ENCODE measurements around the gene LRRFIP2.
A peak's percentile ranks its signal among the peaks of the same experiment; 100 is the strongest.

Gene LRRFIP2

DNA sequence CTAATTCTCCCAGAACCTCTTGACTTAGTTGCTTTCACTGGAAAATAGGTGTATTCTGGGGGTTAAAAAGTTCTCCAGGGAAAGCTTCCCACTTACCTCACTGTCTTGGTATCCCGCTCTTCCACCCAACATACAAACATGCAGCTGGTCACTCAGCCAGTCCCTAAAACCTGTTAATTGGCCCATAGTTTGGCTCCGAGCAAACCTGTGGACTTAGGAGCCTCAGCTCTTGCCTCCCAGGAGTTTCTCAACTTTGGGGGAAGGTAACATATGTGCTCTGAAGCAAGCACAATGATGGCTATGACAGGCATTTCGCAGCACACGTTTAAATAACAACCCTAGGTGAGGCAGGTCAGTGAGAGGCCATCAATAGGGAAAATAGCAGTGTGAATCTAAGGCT lies 25.8 kb upstream of the LRRFIP2 start:
- Histone ChIP-seq H4K8ac (ENCODE audit: low read depth, low read length) (no peak overlapping the region), H3K36me3 (replicated peaks in 1 of 2; ENCODE audit: control insufficient read depth in 2 of 2, insufficient read depth in 2 of 2, low read length in 2 of 2) (no peaks in the 10 kb centered on the region), H3K4me1 (ENCODE audit: control insufficient read depth in 2 of 2, insufficient read depth in 1 of 2, low read depth in 1 of 2, low read length in 2 of 2) (peaks cover 0 to 2% of the 10 kb centered on the region in 2 donors), H3K4me3 (ENCODE audit: low read length in 2 of 2) (no peak overlapping the region), H3K79me1 (ENCODE audit: low read depth, low read length) (no peaks in the 10 kb centered on the region), H4K91ac (ENCODE audit: low read depth, low read length, poor library complexity) (no peak overlapping the region), H2AK5ac (ENCODE audit: low read depth, low read length) (no peak overlapping the region), H2BK12ac (ENCODE audit: low read length) (no peak overlapping the region), H3K9me3 (replicated peaks in 1 of 2; ENCODE audit: control insufficient read depth in 2 of 2, insufficient read depth in 1 of 2, low read depth in 1 of 2, low read length in 2 of 2) (peaks cover 0 to 3% of the 10 kb centered on the region in 2 donors), H2BK5ac (ENCODE audit: low read length) (no peak overlapping the region), H3K23ac (ENCODE audit: low read depth, low read length, poor library complexity) (no peak overlapping the region), H3K18ac (ENCODE audit: low read length) (no peak overlapping the region), H3K27ac (replicated peaks; ENCODE audit: low read length) (no peak overlapping the region), H2BK15ac (ENCODE audit: low read length) (no peak overlapping the region), H3K27me3 (ENCODE audit: control insufficient read depth in 3 of 3, insufficient read depth in 3 of 3, low read depth in 1 of 3, low read length in 3 of 3) (peaks cover 0 to 3% (median 0%) of the 10 kb centered on the region in 3 experiments), H2AFZ (ENCODE audit: low read length) (no peak overlapping the region), H3K4ac (ENCODE audit: low read length) (no peak overlapping the region), H3K4me2 (ENCODE audit: insufficient read depth, low read length, poor library complexity, severe bottlenecking) (no peak overlapping the region), H3K9ac (ENCODE audit: low read depth, low read length, poor library complexity) (no peak overlapping the region), H3K14ac (ENCODE audit: low read length) (no peak overlapping the region), H2BK120ac (ENCODE audit: low read depth, low read length) (no peak overlapping the region)
- no CpG with 5 or more reads among the region's 4 CpGs for WGBS, 2 donors (ENCODE audit: extremely low coverage in 2 of 2, insufficient read length in 2 of 2, insufficient replicate concordance in 1 of 2)
- DNase-seq (ENCODE audit: low spot score), result no peak

DNA sequence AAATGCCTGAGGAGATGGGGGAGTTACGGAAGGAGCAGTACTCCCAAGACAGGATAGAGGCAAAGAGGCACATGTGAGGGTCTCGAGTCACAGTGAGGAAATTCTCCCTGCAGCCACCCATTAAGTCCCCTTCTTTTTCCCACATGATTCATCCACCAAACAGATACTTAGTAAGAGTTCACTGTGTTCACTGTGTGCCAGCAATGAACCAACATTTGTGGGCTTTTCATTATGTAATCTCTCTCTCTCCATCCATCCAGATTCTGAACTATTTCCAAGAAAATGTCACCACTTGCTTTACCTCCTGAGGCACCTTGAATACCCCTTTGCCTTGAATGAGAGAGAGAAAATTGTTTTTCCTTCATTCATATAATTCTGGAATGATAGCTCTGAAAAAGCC lies 24.6 kb upstream of the LRRFIP2 start:
- no peak overlapping the region for H3K27ac ChIP-seq (replicated peaks; ENCODE audit: low read length)
- no CpG with 5 or more reads among the region's 2 CpGs for WGBS, 2 donors (ENCODE audit: extremely low coverage in 2 of 2, insufficient read length in 2 of 2, insufficient replicate concordance in 1 of 2)

DNA sequence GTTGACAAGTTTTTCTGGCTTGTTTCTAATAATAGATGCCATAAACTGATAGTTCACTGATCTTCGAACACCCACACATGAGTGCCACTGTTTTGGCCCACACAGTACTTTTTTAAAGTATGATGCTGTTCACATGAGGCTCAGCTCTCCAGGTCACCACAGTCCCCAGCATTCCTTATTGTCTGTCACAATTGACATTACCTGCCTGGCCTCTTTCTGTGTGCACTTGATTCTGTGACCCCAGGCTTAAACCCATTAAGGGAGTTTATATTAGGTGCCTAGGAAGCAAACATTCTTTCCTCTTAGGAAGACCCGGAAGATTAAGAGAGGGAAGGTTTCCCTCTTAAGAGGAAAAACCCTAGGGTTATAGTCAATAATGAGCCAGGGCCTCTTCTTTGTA lies 24.2 kb upstream of the LRRFIP2 start:
- no peak overlapping the region for H2BK120ac ChIP-seq (ENCODE audit: low read depth, low read length)
- H2BK5ac ChIP-seq (ENCODE audit: low read length), result no peak overlapping the region
- no peak for DNase-seq (ENCODE audit: low spot score)
- H3K4me1 ChIP-seq (ENCODE audit: control insufficient read depth in 2 of 2, insufficient read depth in 1 of 2, low read depth in 1 of 2, low read length in 2 of 2), result peaks cover 0 to 2% of the 10 kb centered on the region in 2 donors
- H3K27ac ChIP-seq (replicated peaks; ENCODE audit: low read length), result no peak overlapping the region
- no peak overlapping the region for H3K4me3 ChIP-seq (ENCODE audit: low read length in 2 of 2)
- no CpG with 5 or more reads among the region's 2 CpGs for WGBS, 2 donors (ENCODE audit: extremely low coverage in 2 of 2, insufficient read length in 2 of 2, insufficient replicate concordance in 1 of 2)
- no peak overlapping the region for H3K14ac ChIP-seq (ENCODE audit: low read length)
- no peak overlapping the region for H3K18ac ChIP-seq (ENCODE audit: low read length)
- H2BK15ac ChIP-seq (ENCODE audit: low read length), result no peak overlapping the region
- no peak overlapping the region for H3K9ac ChIP-seq (ENCODE audit: low read depth, low read length, poor library complexity)
- H2AK5ac ChIP-seq (ENCODE audit: low read depth, low read length), result no peak overlapping the region
- no peak overlapping the region for H3K4me2 ChIP-seq (ENCODE audit: insufficient read depth, low read length, poor library complexity, severe bottlenecking)
- no peak overlapping the region for H3K23ac ChIP-seq (ENCODE audit: low read depth, low read length, poor library complexity)
- no peak overlapping the region for H4K91ac ChIP-seq (ENCODE audit: low read depth, low read length, poor library complexity)
- H4K8ac ChIP-seq (ENCODE audit: low read depth, low read length), result no peak overlapping the region
- no peak overlapping the region for H2BK12ac ChIP-seq (ENCODE audit: low read length)
- H2AFZ ChIP-seq (ENCODE audit: low read length), result no peak overlapping the region
- peaks cover 0 to 3% of the 10 kb centered on the region in 2 donors for H3K9me3 ChIP-seq (replicated peaks in 1 of 2; ENCODE audit: control insufficient read depth in 2 of 2, insufficient read depth in 1 of 2, low read depth in 1 of 2, low read length in 2 of 2)
- peaks cover 0 to under 1% (median 0%) of the 10 kb centered on the region in 3 experiments for H3K27me3 ChIP-seq (ENCODE audit: control insufficient read depth in 3 of 3, insufficient read depth in 3 of 3, low read depth in 1 of 3, low read length in 3 of 3)
- no peaks in the 10 kb centered on the region for H3K36me3 ChIP-seq (replicated peaks in 1 of 2; ENCODE audit: control insufficient read depth in 2 of 2, insufficient read depth in 2 of 2, low read length in 2 of 2)
- no peak overlapping the region for H3K4ac ChIP-seq (ENCODE audit: low read length)
- no peaks in the 10 kb centered on the region for H3K79me1 ChIP-seq (ENCODE audit: low read depth, low read length)

More for the DNA sequence above, 24.6 kb upstream of the LRRFIP2 start:
- H3K4me1 ChIP-seq (ENCODE audit: control insufficient read depth in 2 of 2, insufficient read depth in 1 of 2, low read depth in 1 of 2, low read length in 2 of 2), result peaks cover 0 to 2% of the 10 kb centered on the region in 2 donors
- H3K4me3 ChIP-seq (ENCODE audit: low read length in 2 of 2), result no peak overlapping the region
- H2AK5ac ChIP-seq (ENCODE audit: low read depth, low read length), result no peak overlapping the region
- DNase-seq (ENCODE audit: low spot score), result no peak
- H3K18ac ChIP-seq (ENCODE audit: low read length), result no peak overlapping the region
- no peak overlapping the region for H4K91ac ChIP-seq (ENCODE audit: low read depth, low read length, poor library complexity)
- no peak overlapping the region for H3K23ac ChIP-seq (ENCODE audit: low read depth, low read length, poor library complexity)
- no peak overlapping the region for H3K9ac ChIP-seq (ENCODE audit: low read depth, low read length, poor library complexity)
- H3K79me1 ChIP-seq (ENCODE audit: low read depth, low read length), result no peaks in the 10 kb centered on the region
- H3K4ac ChIP-seq (ENCODE audit: low read length), result no peak overlapping the region
- peaks cover 0 to 3% (median 0%) of the 10 kb centered on the region in 3 experiments for H3K27me3 ChIP-seq (ENCODE audit: control insufficient read depth in 3 of 3, insufficient read depth in 3 of 3, low read depth in 1 of 3, low read length in 3 of 3)
- no peak overlapping the region for H3K14ac ChIP-seq (ENCODE audit: low read length)
- no peak overlapping the region for H3K4me2 ChIP-seq (ENCODE audit: insufficient read depth, low read length, poor library complexity, severe bottlenecking)
- H2BK5ac ChIP-seq (ENCODE audit: low read length), result no peak overlapping the region
- no peak overlapping the region for H2BK120ac ChIP-seq (ENCODE audit: low read depth, low read length)
- H2BK12ac ChIP-seq (ENCODE audit: low read length), result no peak overlapping the region
- H2AFZ ChIP-seq (ENCODE audit: low read length), result no peak overlapping the region
- no peak overlapping the region for H2BK15ac ChIP-seq (ENCODE audit: low read length)
- H4K8ac ChIP-seq (ENCODE audit: low read depth, low read length), result no peak overlapping the region
- peaks cover 0 to 3% of the 10 kb centered on the region in 2 donors for H3K9me3 ChIP-seq (replicated peaks in 1 of 2; ENCODE audit: control insufficient read depth in 2 of 2, insufficient read depth in 1 of 2, low read depth in 1 of 2, low read length in 2 of 2)
- no peaks in the 10 kb centered on the region for H3K36me3 ChIP-seq (replicated peaks in 1 of 2; ENCODE audit: control insufficient read depth in 2 of 2, insufficient read depth in 2 of 2, low read length in 2 of 2)

DNA sequence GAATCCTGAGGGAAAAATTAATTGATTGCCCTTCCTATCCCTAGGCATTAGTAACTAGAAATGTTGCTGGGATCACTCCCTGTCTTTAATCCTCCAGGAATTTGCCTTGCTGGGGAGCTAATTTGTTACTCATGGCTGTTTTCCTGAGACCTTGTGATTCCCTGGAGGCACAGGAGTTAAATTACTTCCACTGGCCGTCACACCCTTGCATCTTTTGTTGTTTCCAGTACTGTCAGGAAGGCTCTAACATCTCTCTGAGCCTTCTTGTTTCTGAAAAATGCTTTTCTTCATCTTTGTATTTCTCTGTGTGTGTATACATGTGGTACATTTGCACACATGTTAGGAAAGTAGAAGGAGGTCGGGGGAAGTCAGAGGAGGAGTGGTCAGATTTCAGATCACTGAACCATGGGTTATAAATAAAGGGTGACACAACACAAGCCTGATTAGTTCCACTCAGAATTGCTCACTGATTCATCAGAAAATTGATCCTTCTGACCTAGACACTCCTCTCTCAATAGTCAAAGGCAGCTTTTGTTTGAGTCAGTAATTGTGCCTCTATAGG lies 23.5 kb upstream of the LRRFIP2 start:
- no peak overlapping the region for H3K18ac ChIP-seq (ENCODE audit: low read length)
- no peak overlapping the region for H4K91ac ChIP-seq (ENCODE audit: low read depth, low read length, poor library complexity)
- no peak overlapping the region for H2AK5ac ChIP-seq (ENCODE audit: low read depth, low read length)
- H3K14ac ChIP-seq (ENCODE audit: low read length), result no peak overlapping the region
- H3K4me2 ChIP-seq (ENCODE audit: insufficient read depth, low read length, poor library complexity, severe bottlenecking), result no peak overlapping the region
- H2BK12ac ChIP-seq (ENCODE audit: low read length), result no peak overlapping the region
- no peak overlapping the region for H3K23ac ChIP-seq (ENCODE audit: low read depth, low read length, poor library complexity)
- no peak overlapping the region for H4K8ac ChIP-seq (ENCODE audit: low read depth, low read length)
- no peak overlapping the region for H3K4ac ChIP-seq (ENCODE audit: low read length)
- H2BK15ac ChIP-seq (ENCODE audit: low read length), result no peak overlapping the region
- peaks cover 0 to 3% of the 10 kb centered on the region in 2 donors for H3K9me3 ChIP-seq (replicated peaks in 1 of 2; ENCODE audit: control insufficient read depth in 2 of 2, insufficient read depth in 1 of 2, low read depth in 1 of 2, low read length in 2 of 2)
- no peaks in the 10 kb centered on the region for H3K36me3 ChIP-seq (replicated peaks in 1 of 2; ENCODE audit: control insufficient read depth in 2 of 2, insufficient read depth in 2 of 2, low read length in 2 of 2)
- no peak overlapping the region for H3K4me3 ChIP-seq (ENCODE audit: low read length in 2 of 2)
- H3K4me1 ChIP-seq (ENCODE audit: control insufficient read depth in 2 of 2, insufficient read depth in 1 of 2, low read depth in 1 of 2, low read length in 2 of 2), result peaks cover 0 to 2% of the 10 kb centered on the region in 2 donors
- H3K79me1 ChIP-seq (ENCODE audit: low read depth, low read length), result no peaks in the 10 kb centered on the region
- H3K27me3 ChIP-seq (ENCODE audit: control insufficient read depth in 3 of 3, insufficient read depth in 3 of 3, low read depth in 1 of 3, low read length in 3 of 3), result no peaks in the 10 kb centered on the region
- peak overlapping the region; percentile 54 for H2AFZ ChIP-seq (ENCODE audit: low read length)
- H3K9ac ChIP-seq (ENCODE audit: low read depth, low read length, poor library complexity), result no peak overlapping the region
- H2BK5ac ChIP-seq (ENCODE audit: low read length), result no peak overlapping the region
- H3K27ac ChIP-seq (replicated peaks; ENCODE audit: low read length), result peak overlapping the region; percentile 30
- no CpG with 5 or more reads among the region's 2 CpGs for WGBS, 2 donors (ENCODE audit: extremely low coverage in 2 of 2, insufficient read length in 2 of 2, insufficient replicate concordance in 1 of 2)
- no peak for DNase-seq (ENCODE audit: low spot score)
- H2BK120ac ChIP-seq (ENCODE audit: low read depth, low read length), result no peak overlapping the region
